PC-3 (cell line): ENCODE data around the gene GP1BB. TPM values are rescaled to one million over a fixed set of nuclear protein-coding genes. Genes with fewer than 3 reads are reported as not detected.

Experiments
- ATAC-seq: fragments of 200-7000 bp; cut with Tn5 transposase; 2 replicates; pipeline ENCODE4 v1.9.1; 2020; ENCODE audit warnings: mild to moderate bottlenecking, moderate library complexity
- BruUV-seq: library from RNA; stranded (reverse); fragments of 400-500 nt; replicated peaks from 2 replicates; lab custom pipeline; 2021; lab: Mats Ljungman, UMichigan
- CTCF ChIA-PET: fragments of 300-600 bp; sonication (Branson Sonifier 250); formaldehyde crosslinking; loops from one replicate; lab custom pipeline; 2022; ENCODE audit warnings: antibody characterized with exemption; lab: Charles Lee
- POLR2A ChIA-PET: fragments of 300-600 bp; sonication (Branson Sonifier 250); formaldehyde crosslinking; loops from one replicate; lab custom pipeline; 2022; ENCODE audit warnings: antibody characterized with exemption; ENCODE audit not compliant: unreplicated experiment; lab: Charles Lee
- DNase-seq: peaks from one replicate; pipeline ENCODE4 v3.0.0-alpha.2; 2015
- H2AFZ ChIP-seq: fragments of 300-600 bp; sonication (generic); 2 replicates; pipeline ENCODE4 v1.6.0; 2016; ENCODE audit warnings: antibody characterized with exemption, low read length
- H3F3A ChIP-seq: fragments of 300-600 bp; sonication (generic); one replicate; pipeline ENCODE4 v1.6.0; 2017; ENCODE audit warnings: antibody characterized with exemption, low read length, control low read depth, mild to moderate bottlenecking; ENCODE audit not compliant: unreplicated experiment
- H3K27ac ChIP-seq: fragments of 300-600 bp; sonication (generic); 2 replicates; pipeline ENCODE4 v1.5.1; 2016; ENCODE audit warnings: mild to moderate bottlenecking, low read length
- H3K27me3 ChIP-seq: fragments of 300-600 bp; sonication (generic); 2 replicates; pipeline ENCODE4 v1.6.1; 2016; ENCODE audit warnings: low read length, mixed read lengths
- H3K36me3 ChIP-seq: fragments of 300-600 bp; sonication (generic); 2 replicates; pipeline ENCODE4 v1.6.1; 2016; ENCODE audit warnings: low read depth, mixed run types, low read length, mixed read lengths
- H3K4me1 ChIP-seq: fragments of 300-600 bp; sonication (generic); 2 replicates; pipeline ENCODE4 v1.5.1; 2016; ENCODE audit warnings: low read length; ENCODE audit not compliant: insufficient read depth
- H3K4me2 ChIP-seq: fragments of 300-600 bp; sonication (generic); 2 replicates; pipeline ENCODE4 v1.6.0; 2016; ENCODE audit warnings: low read length
- H3K4me3 ChIP-seq: fragments of 300-600 bp; sonication (generic); 2 replicates; pipeline ENCODE4 v1.5.1; 2016; ENCODE audit warnings: mild to moderate bottlenecking, low read length, mixed read lengths
- H3K79me2 ChIP-seq: fragments of 300-600 bp; sonication (generic); 2 replicates; pipeline ENCODE4 v1.6.1; 2017; ENCODE audit warnings: low read length, mixed read lengths
- H3K9ac ChIP-seq: fragments of 300-600 bp; sonication (generic); 2 replicates; pipeline ENCODE4 v1.6.0; 2016; ENCODE audit warnings: mild to moderate bottlenecking, low read length
- H3K9me2 ChIP-seq: fragments of 300-600 bp; sonication (generic); replicated peaks from 2 replicates; pipeline ENCODE4 v1.6.1; 2016; ENCODE audit warnings: mixed run types, low read length, mixed read lengths
- H3K9me3 ChIP-seq: fragments of 300-600 bp; sonication (generic); 2 replicates; pipeline ENCODE4 v1.6.1; 2016; ENCODE audit warnings: low read length, mixed read lengths
- H4K20me1 ChIP-seq: fragments of 300-600 bp; sonication (generic); 2 replicates; pipeline ENCODE4 v1.6.1; 2016; ENCODE audit warnings: low read length, mixed read lengths
- CTCF ChIP-seq: fragments of 300-600 bp; sonication (generic); conservative IDR thresholded peaks from 2 replicates; pipeline ENCODE4 v1.5.1; 2017; ENCODE audit warnings: antibody characterized with exemption, low read depth, mild to moderate bottlenecking, low read length
- EZH2 ChIP-seq: fragments of 300-600 bp; sonication (generic); IDR thresholded peaks from one replicate; pipeline ENCODE4 v1.6.1; 2017; ENCODE audit warnings: antibody characterized with exemption, mild to moderate bottlenecking, low read length; ENCODE audit not compliant: unreplicated experiment
- EZH2phosphoT487 ChIP-seq: fragments of 300-600 bp; sonication (generic); IDR thresholded peaks from 2 replicates; pipeline ENCODE4 v1.6.1; 2018; ENCODE audit warnings: mild to moderate bottlenecking, antibody characterized with exemption, low read length, borderline replicate concordance
- intact Hi-C: fragments of 100-400 bp; cut with micrococcal nuclease; formaldehyde crosslinking; loops from 2 replicates; pipeline ENCODE4 v1.9.0; 2023
- total RNA-seq: library from RNA; depleted of rRNA; stranded (reverse); fragments of >200 nt; gene quantifications from 2 replicates; pipeline ENCODE4 v1.2.3, GENCODE V29; 2014

The GP1BB gene
- total RNA-seq, 1 experiment from 2014 or later = 0.80 TPM

- no peak for DNase-seq
- POLR2A ChIA-PET = no interaction called here
- Histone ChIP-seq H3K9ac (no peak overlapping the region), H3K27ac (no peak overlapping the region), H3K36me3 (no peaks in the 10 kb centered on the region), H3K4me3 (no peak overlapping the region), H3K4me2 (no peak overlapping the region), H3K27me3 (no peaks in the 10 kb centered on the region), H3K4me1 (no peaks in the 10 kb centered on the region), H2AFZ (no peak overlapping the region), H3K9me3 (no peaks in the 10 kb centered on the region), H3K9me2 (no peaks in the 10 kb centered on the region), H3F3A (no peaks in the 10 kb centered on the region), H3K79me2 (no peaks in the 10 kb centered on the region), H4K20me1 (no peaks in the 10 kb centered on the region)
- intact Hi-C loops = no loop called here
- TF ChIP-seq CTCF = no peak
- no peak for TF ChIP-seq EZH2
- TF ChIP-seq EZH2phosphoT487 = no peak
- CTCF ChIA-PET = no interaction called here
- ATAC-seq = no peak
- BruUV-seq = no TSS peak
Observed at GRCh38 chr22:19720150-19720827, 3.0 kb upstream of the GP1BB start.

- Histone ChIP-seq H3K4me1 (no peaks in the 10 kb centered on the region), H3K79me2 (no peaks in the 10 kb centered on the region), H3K4me3 (no peak overlapping the region), H4K20me1 (no peaks in the 10 kb centered on the region), H3K9me2 (no peaks in the 10 kb centered on the region), H3K27me3 (no peaks in the 10 kb centered on the region), H3K4me2 (no peak overlapping the region), H3K27ac (no peak overlapping the region), H2AFZ (no peak overlapping the region), H3K36me3 (no peaks in the 10 kb centered on the region), H3K9me3 (no peaks in the 10 kb centered on the region), H3F3A (no peaks in the 10 kb centered on the region), H3K9ac (no peak overlapping the region)
- intact Hi-C loops = no loop called here
- TF ChIP-seq EZH2 = no peak
- no peak for TF ChIP-seq CTCF
- no peak for TF ChIP-seq EZH2phosphoT487
- DNase-seq (no peak), ATAC-seq (no peak)
- ChIA-PET POLR2A (no interaction called here), CTCF (no interaction called here)
- BruUV-seq = no TSS peak
Observed at GRCh38 chr22:19720999-19721329, 2.4 kb upstream of the GP1BB start.

GRCh38 chr22:19721330-19722177 lies 1.8 kb upstream of the GP1BB start:
- H2AFZ ChIP-seq = no peak overlapping the region
- no peaks in the 10 kb centered on the region for H3K36me3 ChIP-seq
- no peaks in the 10 kb centered on the region for H3K9me3 ChIP-seq
- CTCF ChIA-PET = no interaction called here
- DNase-seq (no peak), ATAC-seq (no peak)
- BruUV-seq = no TSS peak
- POLR2A ChIA-PET = no interaction called here
- H3K4me3 ChIP-seq = no peak overlapping the region
- H3K27ac ChIP-seq = no peak overlapping the region
- H3K4me1 ChIP-seq = no peaks in the 10 kb centered on the region
- H3K79me2 ChIP-seq = no peaks in the 10 kb centered on the region
- TF ChIP-seq EZH2 (no peak), CTCF (no peak), EZH2phosphoT487 (no peak)
- H3K27me3 ChIP-seq = no peaks in the 10 kb centered on the region
- H4K20me1 ChIP-seq = no peaks in the 10 kb centered on the region
- no peaks in the 10 kb centered on the region for H3K9me2 ChIP-seq
- H3K9ac ChIP-seq = no peak overlapping the region
- no peaks in the 10 kb centered on the region for H3F3A ChIP-seq
- intact Hi-C loops = no loop called here
- H3K4me2 ChIP-seq = no peak overlapping the region
